Mesendoderm (in vitro differentiated cells): ENCODE measurements around the gene ZNF557.
"Not testable (repeated sequence)": the region's sequence is repeated elsewhere in the genome, so short reads cannot be mapped to it uniquely, and the experiment has no call there.

Experiments
- DNase-seq: peaks from one replicate; pipeline ENCODE4 v3.0.0; 2013
- H2AK5ac ChIP-seq: 2 replicates; pipeline ENCODE4 v1.6.1; 2013; ENCODE audit warnings: low read length, inconsistent platforms
- H2BK120ac ChIP-seq: 2 replicates; pipeline ENCODE4 v1.6.1; 2013; ENCODE audit warnings: low read depth, mild to moderate bottlenecking, low read length, moderate library complexity, mixed read lengths
- H2BK15ac ChIP-seq: replicated peaks from 2 replicates; pipeline ENCODE4 v1.6.1; 2013; ENCODE audit warnings: low read depth, mild to moderate bottlenecking, moderate library complexity
- H2BK5ac ChIP-seq: 2 replicates; pipeline ENCODE4 v1.6.1; 2013; ENCODE audit warnings: low read length, inconsistent platforms
- H3K18ac ChIP-seq: 2 replicates; pipeline ENCODE4 v1.6.1; 2013; ENCODE audit warnings: mild to moderate bottlenecking, low read length, mixed read lengths
- H3K23ac ChIP-seq: one replicate; pipeline ENCODE4 v1.6.1; 2013; ENCODE audit warnings: low read length
- H3K27ac ChIP-seq: 2 replicates; pipeline ENCODE4 v1.5.1; 2013; ENCODE audit warnings: low read depth, mild to moderate bottlenecking, inconsistent platforms, low read length, moderate library complexity
- H3K27me3 ChIP-seq: 2 replicates; pipeline ENCODE4 v1.6.1; 2013; ENCODE audit warnings: low read length, control low read depth, mild to moderate bottlenecking, inconsistent platforms; ENCODE audit not compliant: insufficient read depth, poor library complexity
- H3K36me3 ChIP-seq: 2 replicates; pipeline ENCODE4 v1.6.1; 2013; ENCODE audit warnings: low read length, inconsistent platforms; ENCODE audit not compliant: control insufficient read depth, insufficient read depth
- H3K4ac ChIP-seq: one replicate; pipeline ENCODE4 v1.6.1; 2013; ENCODE audit warnings: low read depth, mild to moderate bottlenecking, low read length, moderate library complexity
- H3K4me1 ChIP-seq: 2 replicates; pipeline ENCODE4 v1.6.1; 2013; ENCODE audit warnings: low read depth, low read length, inconsistent platforms; ENCODE audit not compliant: control insufficient read depth
- H3K4me2 ChIP-seq: 2 replicates; pipeline ENCODE4 v1.6.1; 2013; ENCODE audit warnings: low read length
- H3K4me3 ChIP-seq: 2 replicates; pipeline ENCODE4 v1.5.1; 2013; ENCODE audit warnings: mild to moderate bottlenecking, low read length
- H3K56ac ChIP-seq: one replicate; pipeline ENCODE4 v1.6.1; 2013; ENCODE audit warnings: low read length
- H3K79me1 ChIP-seq: 2 replicates; pipeline ENCODE4 v1.6.1; 2013; ENCODE audit warnings: low read length, inconsistent platforms
- H3K79me2 ChIP-seq: 2 replicates; pipeline ENCODE4 v1.6.1; 2013; ENCODE audit warnings: mild to moderate bottlenecking, low read length; ENCODE audit not compliant: control insufficient read depth, insufficient read depth
- H3K9ac ChIP-seq: 2 replicates; pipeline ENCODE4 v1.6.1; 2013; ENCODE audit warnings: low read length, inconsistent platforms
- H4K5ac ChIP-seq: one replicate; pipeline ENCODE4 v1.6.1; 2013; ENCODE audit warnings: low read length
- H4K8ac ChIP-seq: one replicate; pipeline ENCODE4 v1.6.1; 2013; ENCODE audit warnings: low read depth, mild to moderate bottlenecking, control low read depth, low read length, moderate library complexity
- WGBS: extraction: QIAGEN DNeasy Blood & Tissue Kit; methylation state at CpG from one replicate; pipeline ENCODE4 v1.1.7; 2013; ENCODE audit warnings: low lambda C conversion rate, missing lambda C conversion rate; ENCODE audit not compliant: insufficient coverage; ENCODE audit errors: extremely low coverage; 5-methylcytosine and 5-hydroxymethylcytosine counted together

ZNF557 gene

GRCh38 chr19:7056371-7056770 lies 13.1 kb upstream of the ZNF557 start:
- not testable (repeated sequence) for H3K4me2 ChIP-seq, H3K36me3 ChIP-seq, H3K56ac ChIP-seq, H3K4ac ChIP-seq, H3K27ac ChIP-seq, H3K79me1 ChIP-seq, H4K8ac ChIP-seq, H3K27me3 ChIP-seq, H2AK5ac ChIP-seq, H3K4me3 ChIP-seq, H2BK5ac ChIP-seq, DNase-seq, H3K4me1 ChIP-seq, H4K5ac ChIP-seq, H3K9ac ChIP-seq, H2BK120ac ChIP-seq, H3K79me2 ChIP-seq, H3K23ac ChIP-seq, H2BK15ac ChIP-seq, H3K18ac ChIP-seq
- no CpG with 5 or more reads among the region's 16 CpGs for WGBS

- not testable (repeated sequence) for H3K56ac ChIP-seq, H3K4me2 ChIP-seq, H3K4me1 ChIP-seq, H4K8ac ChIP-seq, H3K27me3 ChIP-seq, H3K79me1 ChIP-seq, H3K36me3 ChIP-seq, H3K4ac ChIP-seq, H2BK5ac ChIP-seq, H3K9ac ChIP-seq, H3K4me3 ChIP-seq, H2BK120ac ChIP-seq, H4K5ac ChIP-seq, H2BK15ac ChIP-seq, H3K79me2 ChIP-seq, H2AK5ac ChIP-seq, H3K18ac ChIP-seq, H3K23ac ChIP-seq, DNase-seq, H3K27ac ChIP-seq
- WGBS: no CpG with 5 or more reads among the region's 8 CpGs
Observed at GRCh38 chr19:7058576-7058975, 10.9 kb upstream of the ZNF557 start, which contains the start of gene MBD3L3. Gene MBD3L3, minus strand, starts transcription at chr19:7058676. Its CDS starts 71 bp downstream, at chr19:7058605.

GRCh38 chr19:7059977-7060376 lies 9.5 kb upstream of the ZNF557 start:
- not testable (repeated sequence) for H3K27ac ChIP-seq, H3K23ac ChIP-seq, H3K9ac ChIP-seq, H4K8ac ChIP-seq, H3K4me3 ChIP-seq, H2AK5ac ChIP-seq, H3K79me1 ChIP-seq, H3K4me1 ChIP-seq, H4K5ac ChIP-seq, H3K79me2 ChIP-seq, H2BK120ac ChIP-seq, H3K4ac ChIP-seq, H3K27me3 ChIP-seq, H3K4me2 ChIP-seq, H3K36me3 ChIP-seq, DNase-seq, H2BK15ac ChIP-seq, H3K56ac ChIP-seq, H2BK5ac ChIP-seq, H3K18ac ChIP-seq
- WGBS: no CpG with 5 or more reads among the region's 2 CpGs

GRCh38 chr19:7063339-7063738 lies 6.2 kb upstream of the ZNF557 start:
- no peak for DNase-seq
- Histone ChIP-seq H2BK15ac (no peak overlapping the region), H3K4ac (no peak overlapping the region), H4K5ac (no peak overlapping the region), H3K36me3 (no peaks in the 10 kb centered on the region), H3K4me1 (no peaks in the 10 kb centered on the region), H3K4me2 (no peak overlapping the region), H3K9ac (no peak overlapping the region), H4K8ac (no peak overlapping the region), H3K4me3 (no peak overlapping the region), H3K79me1 (no peaks in the 10 kb centered on the region), H2BK120ac (no peak overlapping the region), H3K18ac (no peak overlapping the region), H2AK5ac (no peak overlapping the region), H3K79me2 (no peaks in the 10 kb centered on the region), H2BK5ac (no peak overlapping the region), H3K27ac (no peak overlapping the region), H3K27me3 (no peaks in the 10 kb centered on the region), H3K56ac (no peak overlapping the region), H3K23ac (no peak overlapping the region)
- WGBS: no CpG with 5 or more reads among the region's 4 CpGs

- Histone ChIP-seq H2BK15ac (no peak overlapping the region), H3K4me2 (no peak overlapping the region), H2BK120ac (no peak overlapping the region), H3K56ac (no peak overlapping the region), H4K8ac (no peak overlapping the region), H3K79me2 (no peaks in the 10 kb centered on the region), H3K36me3 (no peaks in the 10 kb centered on the region), H3K27ac (no peak overlapping the region), H2BK5ac (no peak overlapping the region), H2AK5ac (no peak overlapping the region), H3K27me3 (no peaks in the 10 kb centered on the region), H3K4me1 (no peaks in the 10 kb centered on the region), H3K18ac (no peak overlapping the region), H3K9ac (no peak overlapping the region), H3K23ac (no peak overlapping the region), H3K79me1 (no peaks in the 10 kb centered on the region), H3K4me3 (no peak overlapping the region), H4K5ac (no peak overlapping the region), H3K4ac (no peak overlapping the region)
- no peak for DNase-seq
- WGBS: no CpG with 5 or more reads among the region's 9 CpGs
Observed at GRCh38 chr19:7063764-7064418, 5.6 kb upstream of the ZNF557 start.

GRCh38 chr19:7067122-7067521 lies 2.4 kb upstream of the ZNF557 start:
- H3K4ac ChIP-seq, H2BK15ac ChIP-seq, H3K18ac ChIP-seq, H3K79me2 ChIP-seq, H3K4me3 ChIP-seq, H3K79me1 ChIP-seq, H2BK5ac ChIP-seq, H3K4me1 ChIP-seq, H3K9ac ChIP-seq, H4K8ac ChIP-seq, H3K27ac ChIP-seq, H3K36me3 ChIP-seq, H3K56ac ChIP-seq, H4K5ac ChIP-seq, H2BK120ac ChIP-seq, H3K27me3 ChIP-seq, H3K23ac ChIP-seq, H3K4me2 ChIP-seq, H2AK5ac ChIP-seq: not testable (repeated sequence)
- DNase-seq: peak; percentile 65
- WGBS: no CpG with 5 or more reads among the region's 13 CpGs
